Liver (tissue), 9 donors: ENCODE data around the gene RBBP7. TPM values are rescaled to one million over a fixed set of nuclear protein-coding genes. Genes with fewer than 3 reads are reported as not detected.

ENCODE experiments used
- DNase-seq: peaks from one replicate; pipeline ENCODE4 v3.0.0-alpha.2; 2017; ENCODE audit warnings: low spot score
- H3K27ac ChIP-seq, 2 donors: one replicate each; pipeline ENCODE4 v1.7.0; 2013; ENCODE audit warnings: inconsistent platforms in 2 of 2, low read length in 2 of 2, control low read depth in 1 of 2, low read depth in 1 of 2, mild to moderate bottlenecking in 1 of 2
- H3K27me3 ChIP-seq, 4 donors: one replicate each; pipeline versions ENCODE4 v1.6.1 to v1.7.0; 2013; ENCODE audit warnings: low read length in 3 of 4, inconsistent platforms in 1 of 4, mild to moderate bottlenecking in 1 of 4, moderate library complexity in 1 of 4; ENCODE audit not compliant: control insufficient read depth in 4 of 4, insufficient read depth in 4 of 4
- H3K36me3 ChIP-seq, 4 donors: one replicate each; pipeline versions ENCODE4 v1.6.1 to v1.7.0; 2013; ENCODE audit warnings: low read length in 3 of 4, mild to moderate bottlenecking in 3 of 4, low read depth in 1 of 4, moderate library complexity in 1 of 4; ENCODE audit not compliant: control insufficient read depth in 4 of 4, insufficient read depth in 3 of 4
- H3K4me1 ChIP-seq, 4 donors: one replicate each; pipeline versions ENCODE4 v1.6.1 to v1.7.0; 2013; ENCODE audit warnings: low read length in 3 of 4, mild to moderate bottlenecking in 3 of 4, moderate library complexity in 1 of 4; ENCODE audit not compliant: control insufficient read depth in 4 of 4, insufficient read depth in 4 of 4
- H3K4me3 ChIP-seq, 3 donors: one replicate each; pipeline versions ENCODE4 v1.6.1 to v1.7.0; 2013; ENCODE audit warnings: low read length in 3 of 3, control low read depth in 1 of 3, low read depth in 1 of 3, mild to moderate bottlenecking in 1 of 3
- H3K9ac ChIP-seq, 2 donors: one replicate each; pipeline ENCODE4 v1.7.0; 2013; ENCODE audit warnings: low read length in 2 of 2, mild to moderate bottlenecking in 2 of 2, moderate library complexity in 2 of 2, control low read depth in 1 of 2, low read depth in 1 of 2
- H3K9me3 ChIP-seq, 4 donors: one replicate each; pipeline versions ENCODE4 v1.6.1 to v1.7.0; 2013; ENCODE audit warnings: low read length in 3 of 4; ENCODE audit not compliant: control insufficient read depth in 4 of 4
- ATF3 ChIP-seq: IDR thresholded peaks from 2 replicates; pipeline ENCODE4 v1.6.1; 2016; ENCODE audit warnings: antibody characterized with exemption
- CTCF ChIP-seq: fragments of 150-350 bp; IDR thresholded peaks from 2 replicates; pipeline ENCODE4 v1.5.1; 2017; ENCODE audit warnings: improper control_type of control experiment, low read depth, low read length; ENCODE audit not compliant: missing input control
- FOXA1 ChIP-seq: IDR thresholded peaks from 2 replicates; pipeline ENCODE4 v1.6.1; 2016; ENCODE audit warnings: antibody characterized with exemption
- FOXA2 ChIP-seq: IDR thresholded peaks from 2 replicates; pipeline ENCODE4 v1.6.1; 2016; ENCODE audit warnings: antibody characterized with exemption
- HNF4A ChIP-seq, 2 donors: conservative IDR thresholded peaks; 2 replicates each; pipeline ENCODE4 v1.6.1; 2016; ENCODE audit warnings: antibody characterized with exemption in 2 of 2, mild to moderate bottlenecking in 2 of 2
- HNF4G ChIP-seq: IDR thresholded peaks from 2 replicates; pipeline ENCODE4 v1.6.1; 2016; ENCODE audit warnings: antibody characterized with exemption
- JUND ChIP-seq, 2 donors: IDR thresholded peaks; 2 replicates each; pipeline ENCODE4 v1.6.1; 2016; ENCODE audit warnings: antibody characterized with exemption in 2 of 2
- RAD21 ChIP-seq, 2 donors: IDR thresholded peaks; 2 replicates each; pipeline ENCODE4 v1.6.1; 2016; ENCODE audit warnings: antibody characterized with exemption in 2 of 2, mild to moderate bottlenecking in 2 of 2
- SP1 ChIP-seq: IDR thresholded peaks from 2 replicates; pipeline ENCODE4 v1.6.1; 2018; ENCODE audit warnings: antibody characterized with exemption, mild to moderate bottlenecking
- TAF1 ChIP-seq: conservative IDR thresholded peaks from 2 replicates; pipeline ENCODE4 v1.6.1; 2016; ENCODE audit warnings: antibody characterized with exemption, mild to moderate bottlenecking
- YY1 ChIP-seq: IDR thresholded peaks from 2 replicates; pipeline ENCODE4 v1.6.1; 2016; ENCODE audit warnings: antibody characterized with exemption, mild to moderate bottlenecking
- WGBS: extraction: QIAGEN DNeasy Blood & Tissue Kit; methylation state at CpG from one replicate; pipeline ENCODE4 v1.1.7; 2013; 5-methylcytosine and 5-hydroxymethylcytosine counted together
- polyA plus RNA-seq, 2 donors: library from polyadenylated mRNA; stranded (reverse) in 1 of 2; unstranded in 1 of 2; fragments of 200-250 nt in 1 of 2; fragments of >200 nt in 1 of 2; fragmentation: Nextera tagmentation in 1 of 2; extraction: Ambion mirVana in 1 of 2; gene quantifications; one replicate each; pipeline versions ENCODE4 v1.2.1 to v1.2.3, GENCODE V29; 2013 to 2015
- total RNA-seq, 2 donors: library from RNA; depleted of rRNA; stranded (reverse); fragments of >200 nt; gene quantifications; one replicate each; pipeline ENCODE4 v1.2.3, GENCODE V29; 2014
- TF ChIP-seq, protein P1 (sequence below): IDR thresholded peaks from 2 replicates; pipeline ENCODE4 v1.6.1; 2016; ENCODE audit warnings: antibody characterized with exemption, mild to moderate bottlenecking
- TF ChIP-seq, protein P2 (sequence below): IDR thresholded peaks from 2 replicates; pipeline ENCODE4 v1.6.1; 2016; ENCODE audit warnings: antibody characterized with exemption
- donor health status: healthy.
- donor health status: healthy.
- donor health status: healthy.
- donor health status: healthy.
- donor health status: healthy.

Gene RBBP7
- total and polyA plus RNA-seq, 4 donors = 32.5 to 77.9 (median 35.5) TPM

- Histone ChIP-seq H3K36me3 (no peaks in the 10 kb centered on the region), H3K4me3 (no peak overlapping the region), H3K9me3 (no peaks in the 10 kb centered on the region), H3K9ac (no peak overlapping the region), H3K27me3 (no peaks in the 10 kb centered on the region), H3K4me1 (no peaks in the 10 kb centered on the region), H3K27ac (no peak overlapping the region)
- DNase-seq = no peak
- WGBS = 89% methylated on average over 5 of the region's 5 CpGs
- TF ChIP-seq TAF1 (no peak), RAD21 (IDR thresholded peaks at IDR 0.05) (no peak), ATF3 (no peak)
- TF ChIP-seq, protein P1, sequence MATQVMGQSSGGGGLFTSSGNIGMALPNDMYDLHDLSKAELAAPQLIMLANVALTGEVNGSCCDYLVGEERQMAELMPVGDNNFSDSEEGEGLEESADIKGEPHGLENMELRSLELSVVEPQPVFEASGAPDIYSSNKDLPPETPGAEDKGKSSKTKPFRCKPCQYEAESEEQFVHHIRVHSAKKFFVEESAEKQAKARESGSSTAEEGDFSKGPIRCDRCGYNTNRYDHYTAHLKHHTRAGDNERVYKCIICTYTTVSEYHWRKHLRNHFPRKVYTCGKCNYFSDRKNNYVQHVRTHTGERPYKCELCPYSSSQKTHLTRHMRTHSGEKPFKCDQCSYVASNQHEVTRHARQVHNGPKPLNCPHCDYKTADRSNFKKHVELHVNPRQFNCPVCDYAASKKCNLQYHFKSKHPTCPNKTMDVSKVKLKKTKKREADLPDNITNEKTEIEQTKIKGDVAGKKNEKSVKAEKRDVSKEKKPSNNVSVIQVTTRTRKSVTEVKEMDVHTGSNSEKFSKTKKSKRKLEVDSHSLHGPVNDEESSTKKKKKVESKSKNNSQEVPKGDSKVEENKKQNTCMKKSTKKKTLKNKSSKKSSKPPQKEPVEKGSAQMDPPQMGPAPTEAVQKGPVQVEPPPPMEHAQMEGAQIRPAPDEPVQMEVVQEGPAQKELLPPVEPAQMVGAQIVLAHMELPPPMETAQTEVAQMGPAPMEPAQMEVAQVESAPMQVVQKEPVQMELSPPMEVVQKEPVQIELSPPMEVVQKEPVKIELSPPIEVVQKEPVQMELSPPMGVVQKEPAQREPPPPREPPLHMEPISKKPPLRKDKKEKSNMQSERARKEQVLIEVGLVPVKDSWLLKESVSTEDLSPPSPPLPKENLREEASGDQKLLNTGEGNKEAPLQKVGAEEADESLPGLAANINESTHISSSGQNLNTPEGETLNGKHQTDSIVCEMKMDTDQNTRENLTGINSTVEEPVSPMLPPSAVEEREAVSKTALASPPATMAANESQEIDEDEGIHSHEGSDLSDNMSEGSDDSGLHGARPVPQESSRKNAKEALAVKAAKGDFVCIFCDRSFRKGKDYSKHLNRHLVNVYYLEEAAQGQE = no peak
Observed at GRCh38 chrX:16916561-16916960, 46.4 kb upstream of the RBBP7 start.

DNA sequence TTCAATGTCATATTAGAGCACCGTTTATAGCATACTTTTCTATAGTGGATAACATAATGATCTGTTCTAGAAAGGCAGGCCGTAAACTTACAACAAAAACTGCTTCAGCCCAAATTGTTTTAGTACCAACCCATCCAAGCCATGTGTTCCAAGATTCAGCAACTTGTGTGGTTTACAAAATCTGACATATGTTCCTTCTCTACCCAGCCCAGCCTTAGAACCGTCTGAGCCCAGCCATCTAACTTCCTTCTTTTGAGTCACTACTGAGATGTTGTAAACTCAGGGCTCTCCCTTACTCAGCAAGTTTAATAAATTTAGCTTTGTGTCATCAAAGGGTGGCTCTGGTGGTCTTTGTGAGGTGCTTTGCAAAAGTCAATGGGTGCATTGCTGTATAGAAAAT, 43.9 kb upstream of the RBBP7 start:
- no peak for DNase-seq
- Histone ChIP-seq H3K36me3 (no peaks in the 10 kb centered on the region), H3K9me3 (no peaks in the 10 kb centered on the region), H3K4me3 (no peak overlapping the region), H3K27me3 (no peaks in the 10 kb centered on the region), H3K9ac (no peak overlapping the region), H3K4me1 (no peaks in the 10 kb centered on the region), H3K27ac (no peak overlapping the region)
- TF ChIP-seq SP1 (no peak), TAF1 (no peak), FOXA1 (no peak), CTCF (no peak), ATF3 (no peak), JUND (IDR thresholded peaks at IDR 0.05) (no peak), HNF4A (conservative IDR thresholded peaks at IDR 0.05) (no peak), HNF4G (no peak), YY1 (no peak), FOXA2 (no peak), RAD21 (IDR thresholded peaks at IDR 0.05) (no peak)
- TF ChIP-seq, protein P1 = no peak
- TF ChIP-seq, protein P2, sequence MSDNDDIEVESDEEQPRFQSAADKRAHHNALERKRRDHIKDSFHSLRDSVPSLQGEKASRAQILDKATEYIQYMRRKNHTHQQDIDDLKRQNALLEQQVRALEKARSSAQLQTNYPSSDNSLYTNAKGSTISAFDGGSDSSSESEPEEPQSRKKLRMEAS = no peak
- 83% methylated on average over 3 of the region's 3 CpGs for WGBS
